TTC549 (cell line): Measurements from ENCODE around the gene NDNF.

Source experiments
- FAIRE-seq: peaks from 2 replicates; lab custom pipeline; 2012; peaks lifted over from hg19 to GRCh38; lab: Jason Lieb, UNC

The NDNF gene

DNA sequence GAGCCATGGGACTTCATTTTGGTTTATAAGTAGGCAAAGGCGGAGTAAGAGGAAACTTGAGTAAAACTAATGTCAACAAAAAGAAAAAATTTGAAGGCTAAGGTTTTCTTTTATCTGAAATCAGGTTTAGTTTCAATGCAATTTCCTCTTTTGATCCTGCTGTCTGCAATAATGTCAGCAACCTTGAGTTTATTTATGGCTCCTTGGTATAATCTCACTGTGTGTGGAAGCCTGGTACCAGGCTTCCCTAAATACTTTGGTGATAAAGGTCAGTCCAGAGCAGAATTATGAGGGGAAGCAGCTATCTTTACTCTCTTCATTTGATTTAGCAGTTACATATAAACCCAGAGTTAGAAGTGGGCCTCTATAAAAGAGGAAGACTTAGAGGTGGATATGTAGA lies 57.8 kb downstream of the NDNF start:
- FAIRE-seq, result no peak

- FAIRE-seq, result no peak
Observed at GRCh38 chr4:121011780-121012340, 60.5 kb downstream of the NDNF start.

GRCh38 chr4:121011138-121011537 lies 61.2 kb downstream of the NDNF start:
- no peak for FAIRE-seq

DNA sequence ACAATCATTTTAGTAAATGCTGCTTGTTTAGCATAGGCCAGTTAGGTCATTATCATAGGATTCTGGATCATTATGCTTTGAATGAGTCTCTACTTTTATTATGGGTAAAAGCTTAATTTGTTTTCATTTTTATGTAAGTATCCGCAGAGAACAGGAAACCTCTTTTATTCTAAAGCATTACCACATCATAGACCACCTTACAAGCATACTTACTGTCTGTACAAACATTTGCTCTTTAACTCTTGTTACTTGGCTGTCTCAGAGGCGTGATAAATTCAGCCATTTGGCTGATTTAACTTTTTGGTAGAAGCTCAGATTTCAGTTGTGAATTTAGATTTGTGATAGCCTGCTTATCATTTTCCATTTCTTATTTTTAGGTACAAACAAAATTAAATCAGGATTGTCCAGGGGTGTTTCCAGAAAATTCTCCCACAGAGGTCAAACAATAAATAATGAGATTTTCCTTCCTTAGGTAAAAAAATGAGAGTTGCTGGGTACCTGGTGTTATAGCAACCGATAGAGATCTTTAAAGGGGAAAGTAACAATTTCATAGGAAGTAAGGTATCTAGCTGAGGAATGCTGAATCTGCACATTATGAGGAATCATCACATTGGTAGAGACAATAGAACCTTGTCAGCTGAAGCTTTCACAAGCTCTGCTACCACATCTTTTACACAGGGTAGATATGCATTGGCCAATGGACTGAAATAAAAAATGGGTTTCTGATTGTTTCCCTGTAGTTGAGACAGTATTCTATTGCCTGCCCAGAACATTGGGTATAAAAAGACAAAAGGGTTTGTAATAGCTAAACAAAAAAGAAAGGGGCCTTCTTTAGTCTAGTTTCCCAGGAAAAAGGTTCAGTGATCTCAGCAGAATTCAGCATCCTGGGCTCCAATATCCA lies 62.5 kb downstream of the NDNF start:
- no peak for FAIRE-seq

GRCh38 chr4:121007660-121008059 lies 64.7 kb downstream of the NDNF start:
- no peak for FAIRE-seq

- FAIRE-seq, result no peak
Observed at GRCh38 chr4:121003863-121004262, 68.5 kb downstream of the NDNF start.

- FAIRE-seq, result no peak
Observed at GRCh38 chr4:120995266-120996010, 76.9 kb downstream of the NDNF start.

GRCh38 chr4:120994521-120994920 lies 77.8 kb downstream of the NDNF start:
- no peak for FAIRE-seq

GRCh38 chr4:120991885-120992284 lies 80.5 kb downstream of the NDNF start:
- FAIRE-seq, result no peak

GRCh38 chr4:120990246-120990645 lies 82.1 kb downstream of the NDNF start:
- FAIRE-seq, result no peak
